A549 treated with AZD9567 at 1 μM for 4 hours (cell line): ENCODE data around the gene OR7A17. TPM values are rescaled to one million over a fixed set of nuclear protein-coding genes. Genes with fewer than 3 reads are reported as not detected.

Experiments used
- total RNA-seq: library from RNA; stranded (reverse); fragments of 200-300 nt; extraction: Qiagen RNA extraction; gene quantifications from 5 replicates; pipeline ENCODE4 v1.2.3, GENCODE V29; 2022; ENCODE audit not compliant: insufficient read depth

OR7A17 gene
- total RNA-seq: not detected in 5 replicates

DNA sequence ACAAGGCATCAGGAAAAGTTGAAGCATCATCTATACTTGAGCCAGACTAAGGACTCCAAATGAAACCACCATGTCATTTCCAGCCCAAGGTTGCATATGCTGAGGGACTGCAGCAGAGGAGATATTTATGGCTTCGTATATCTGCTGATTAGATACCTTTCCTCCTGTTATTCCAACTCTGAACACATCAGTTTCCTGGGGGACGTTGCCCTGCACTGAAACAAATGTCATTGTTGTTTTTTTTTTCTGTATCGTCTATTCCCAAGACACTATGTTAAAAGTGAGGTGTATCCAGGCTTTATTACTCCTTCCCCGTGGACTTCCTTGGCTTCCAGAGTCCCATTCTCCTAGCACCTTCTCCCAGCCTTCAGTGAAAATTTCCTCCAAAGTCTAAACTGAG lies at the start of gene OR7A17:
Gene OR7A17, minus strand, starts transcription at position 101 of the 400 bp plus-strand sequence. CDS start 4,777 bp downstream, outside the sequence.

GRCh38 chr19:14848822-14849221 lies 37.1 kb downstream of the OR7A17 start, which contains the start of gene OR7A10:
Gene OR7A10 (minus strand): TSS chr19:14848922. CDS start chr19:14841877, 7,045 bp downstream.

DNA sequence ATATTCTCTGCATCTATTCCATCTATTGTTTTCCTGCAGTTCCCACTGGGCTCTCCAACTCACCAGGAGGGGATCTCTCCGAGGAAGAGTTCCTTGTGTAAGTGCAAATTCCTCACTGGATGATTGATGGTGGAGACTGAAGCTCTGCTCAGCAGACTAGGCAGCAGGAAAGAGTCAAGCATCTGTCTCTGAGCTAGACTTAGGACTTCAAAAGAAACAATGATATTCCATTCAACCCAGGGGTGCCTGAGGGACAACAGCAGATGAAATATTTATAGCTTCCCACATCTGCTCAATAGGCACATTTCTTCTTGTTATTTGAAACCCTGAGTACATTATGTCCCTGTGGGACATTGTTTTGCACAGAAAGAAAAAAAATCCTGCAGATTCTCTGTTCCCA lies 50.9 kb downstream of the OR7A17 start, which contains the start of the genes OR7A5 and OR7C1:
Gene OR7A5, minus strand, starts transcription at position 175 of the 400 bp plus-strand sequence. CDS start 6,944 bp downstream, outside the sequence.
Gene OR7C1, minus strand, starts transcription at position 175 of the 400 bp plus-strand sequence. CDS start 35,049 bp downstream, outside the sequence.

Other genes with a start within 250 kb of the OR7A17 start
- gene ADGRE3, start 211.3 kb downstream of the OR7A17 start, total RNA-seq: not detected in 5 replicates
- gene ZNF333, start 196.1 kb downstream of the OR7A17 start, total RNA-seq: 0.77 to 3.7 TPM (median 3.3 TPM) in 5 replicates
- gene ADGRE2, start 107.6 kb downstream of the OR7A17 start, total RNA-seq: 0.71 to 1.1 TPM (median 0.85 TPM) in 4 of 5 replicates, not detected in the other
- gene OR7A5, start 50.9 kb downstream of the OR7A17 start, total RNA-seq: not detected in 5 replicates
- gene OR7C1, start 50.9 kb downstream of the OR7A17 start, total RNA-seq: not detected in 5 replicates
- gene OR7A10, start 37.2 kb downstream of the OR7A17 start, total RNA-seq: not detected in 5 replicates
- gene OR7C2, start 55.4 kb upstream of the OR7A17 start, total RNA-seq: not detected in 5 replicates
- not detected in 5 replicates for gene SLC1A6, start 93.7 kb upstream of the OR7A17 start, total RNA-seq
- not detected in 5 replicates for gene CASP14, start 163.3 kb upstream of the OR7A17 start, total RNA-seq
- gene OR1I1, start 196.1 kb upstream of the OR7A17 start, total RNA-seq: not detected in 5 replicates
- gene SYDE1, start 221.3 kb upstream of the OR7A17 start, total RNA-seq: 13.1 to 17.7 TPM (median 15.1 TPM) in 5 replicates